Keratinocyte (primary cell): ENCODE data around the gene EGF. TPM values are rescaled to one million over a fixed set of nuclear protein-coding genes. Genes with fewer than 3 reads are reported as not detected.

Source experiments
- DNase-seq: peaks from one replicate; pipeline ENCODE4 v3.0.0-alpha.2; 2011; ENCODE audit warnings: low read depth, missing footprints, low spot score
- FAIRE-seq: peaks from 2 replicates; lab custom pipeline; 2011; peaks lifted over from hg19 to GRCh38; lab: Jason Lieb, UNC
- H2AFZ ChIP-seq: 2 replicates; pipeline ENCODE4 v1.6.0; 2012; ENCODE audit warnings: low read length, control low read depth, inconsistent platforms; ENCODE audit not compliant: control insufficient read depth
- H3K27ac ChIP-seq: 2 replicates; pipeline ENCODE4 v1.5.1; 2011; ENCODE audit warnings: low read length; ENCODE audit not compliant: control insufficient read depth, insufficient read depth
- H3K27me3 ChIP-seq: 3 replicates; pipeline ENCODE4 v1.6.0; 2011; ENCODE audit warnings: low read length; ENCODE audit not compliant: control insufficient read depth, insufficient read depth; ENCODE audit errors: extremely low read depth
- H3K36me3 ChIP-seq, 2 experiments: 2 replicates in 1 of 2; 3 replicates in 1 of 2; pipeline ENCODE4 v1.5.1; 2011; ENCODE audit warnings: low read length in 2 of 2, mild to moderate bottlenecking in 1 of 2; ENCODE audit not compliant: control insufficient read depth in 2 of 2, insufficient read depth in 2 of 2; ENCODE audit errors: extremely low read depth in 1 of 2
- H3K4me1 ChIP-seq: 3 replicates; pipeline ENCODE4 v1.5.1; 2011; ENCODE audit warnings: low read length; ENCODE audit not compliant: control insufficient read depth, insufficient read depth; ENCODE audit errors: extremely low read depth
- H3K4me2 ChIP-seq: 3 replicates; pipeline ENCODE4 v1.6.0; 2011; ENCODE audit warnings: low read depth, low read length; ENCODE audit not compliant: control insufficient read depth, insufficient read depth; ENCODE audit errors: extremely low read depth
- H3K4me3 ChIP-seq, 3 experiments: fragments of 200-600 bp in 1 of 3; sonication (generic) in 1 of 3; 2 replicates in 2 of 3; 3 replicates in 1 of 3; pipeline ENCODE4 v1.5.1; 2011 to 2016; ENCODE audit warnings: low read length in 3 of 3, mild to moderate bottlenecking in 3 of 3, control low read depth in 2 of 3, inconsistent platforms in 1 of 3, low read depth in 1 of 3, mixed read lengths in 1 of 3, mixed run types in 1 of 3, moderate library complexity in 1 of 3; ENCODE audit not compliant: control insufficient read depth in 2 of 3, insufficient read depth in 2 of 3; ENCODE audit errors: extremely low read depth in 1 of 3
- H3K79me2 ChIP-seq: 2 replicates; pipeline ENCODE4 v1.6.0; 2012; ENCODE audit warnings: low read length; ENCODE audit not compliant: control insufficient read depth, insufficient read depth
- H3K9ac ChIP-seq: 3 replicates; pipeline ENCODE4 v1.6.0; 2011; ENCODE audit warnings: low read length; ENCODE audit not compliant: control insufficient read depth, insufficient read depth; ENCODE audit errors: extremely low read depth
- H3K9me1 ChIP-seq: 3 replicates; pipeline ENCODE4 v1.6.0; 2011; ENCODE audit warnings: low read length; ENCODE audit not compliant: control insufficient read depth, insufficient read depth; ENCODE audit errors: extremely low read depth
- H3K9me3 ChIP-seq: 2 replicates; pipeline ENCODE4 v1.5.1; 2012; ENCODE audit warnings: low read depth, low read length; ENCODE audit not compliant: control insufficient read depth
- H4K20me1 ChIP-seq: 3 replicates; pipeline ENCODE4 v1.6.0; 2011; ENCODE audit warnings: low read length; ENCODE audit not compliant: control insufficient read depth, insufficient read depth; ENCODE audit errors: extremely low read depth
- EZH2 ChIP-seq: IDR thresholded peaks from one replicate; pipeline ENCODE4 v1.6.1; 2012; ENCODE audit warnings: inconsistent platforms, mild to moderate bottlenecking, low read length, moderate library complexity
- dilution Hi-C: fragments of 300-500 bp; cut with MboI; formaldehyde crosslinking; loops from one replicate; pipeline ENCODE4 v1.7.0; 2020; ENCODE audit warnings: low sequenced_read_pairs; ENCODE audit not compliant: extremely low pct_ligation_motif_present
- polyA plus RNA-seq, 5 experiments: library from polyadenylated mRNA; depleted of rRNA in 3 of 5; stranded (reverse) in 3 of 5; stranded (forward) in 1 of 5; unstranded in 1 of 5; fragments of >200 nt; gene quantifications; 1 replicate in 1 of 5; 2 replicates in 3 of 5; 3 replicates in 1 of 5; pipeline versions ENCODE4 v1.2.1 to v1.2.3, GENCODE V29; 2011 to 2012; ENCODE audit warnings: missing spikeins in 2 of 5, low read depth in 1 of 5, low replicate concordance in 1 of 5
- TF ChIP-seq, protein P1 (sequence below), 3 experiments: IDR thresholded peaks in 1 of 3; conservative IDR thresholded peaks in 1 of 3; optimal IDR thresholded peaks in 1 of 3; 2 replicates in 2 of 3; 3 replicates in 1 of 3; pipeline versions ENCODE3 to v1.5.1; 2011; ENCODE audit warnings: low read length in 3 of 3, mild to moderate bottlenecking in 3 of 3, moderate library complexity in 2 of 3, control low read depth in 1 of 3, inconsistent platforms in 1 of 3; ENCODE audit not compliant: insufficient read depth in 2 of 3; ENCODE audit errors: extremely low read depth in 1 of 3

The EGF gene
- polyA plus RNA-seq, 1 donor (not counting 4 experiments of a cell fraction or from before 2014, with no cell fraction given), result 1.3 TPM

DNA sequence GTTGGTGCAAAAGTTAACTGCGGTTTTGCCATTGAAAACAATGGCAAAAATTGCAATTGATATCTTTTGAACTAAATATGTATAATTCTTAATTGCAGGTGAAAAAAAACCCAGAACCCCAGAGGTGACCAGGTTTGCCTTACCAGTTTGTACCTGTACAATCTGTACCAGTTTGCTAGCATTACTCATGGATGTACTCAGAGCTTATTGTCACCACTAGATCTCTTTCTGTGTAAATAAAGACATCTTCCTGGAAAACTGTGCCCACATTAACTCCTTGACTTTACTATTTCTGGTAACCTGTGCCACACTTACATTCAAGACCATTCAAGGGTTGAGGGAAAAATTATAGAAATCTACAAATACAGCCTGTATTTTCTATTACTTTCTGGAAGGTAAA lies 146.0 kb downstream of the EGF start:
- TF ChIP-seq, protein P1, sequence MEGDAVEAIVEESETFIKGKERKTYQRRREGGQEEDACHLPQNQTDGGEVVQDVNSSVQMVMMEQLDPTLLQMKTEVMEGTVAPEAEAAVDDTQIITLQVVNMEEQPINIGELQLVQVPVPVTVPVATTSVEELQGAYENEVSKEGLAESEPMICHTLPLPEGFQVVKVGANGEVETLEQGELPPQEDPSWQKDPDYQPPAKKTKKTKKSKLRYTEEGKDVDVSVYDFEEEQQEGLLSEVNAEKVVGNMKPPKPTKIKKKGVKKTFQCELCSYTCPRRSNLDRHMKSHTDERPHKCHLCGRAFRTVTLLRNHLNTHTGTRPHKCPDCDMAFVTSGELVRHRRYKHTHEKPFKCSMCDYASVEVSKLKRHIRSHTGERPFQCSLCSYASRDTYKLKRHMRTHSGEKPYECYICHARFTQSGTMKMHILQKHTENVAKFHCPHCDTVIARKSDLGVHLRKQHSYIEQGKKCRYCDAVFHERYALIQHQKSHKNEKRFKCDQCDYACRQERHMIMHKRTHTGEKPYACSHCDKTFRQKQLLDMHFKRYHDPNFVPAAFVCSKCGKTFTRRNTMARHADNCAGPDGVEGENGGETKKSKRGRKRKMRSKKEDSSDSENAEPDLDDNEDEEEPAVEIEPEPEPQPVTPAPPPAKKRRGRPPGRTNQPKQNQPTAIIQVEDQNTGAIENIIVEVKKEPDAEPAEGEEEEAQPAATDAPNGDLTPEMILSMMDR (optimal IDR thresholded peaks at IDR 0.05 in 1 of 3, IDR thresholded peaks at IDR 0.05 in 1 of 3, conservative IDR thresholded peaks at IDR 0.05 in 1 of 3; ENCODE audit: extremely low read depth in 1 of 3, insufficient read depth in 2 of 3, low read length in 3 of 3), result no peak
- TF ChIP-seq EZH2, result no peak
- Histone ChIP-seq H3K36me3 (peaks cover 2 to 7% of the 10 kb centered on the region in 2 experiments), H3K27me3 (no peaks in the 10 kb centered on the region)

DNA sequence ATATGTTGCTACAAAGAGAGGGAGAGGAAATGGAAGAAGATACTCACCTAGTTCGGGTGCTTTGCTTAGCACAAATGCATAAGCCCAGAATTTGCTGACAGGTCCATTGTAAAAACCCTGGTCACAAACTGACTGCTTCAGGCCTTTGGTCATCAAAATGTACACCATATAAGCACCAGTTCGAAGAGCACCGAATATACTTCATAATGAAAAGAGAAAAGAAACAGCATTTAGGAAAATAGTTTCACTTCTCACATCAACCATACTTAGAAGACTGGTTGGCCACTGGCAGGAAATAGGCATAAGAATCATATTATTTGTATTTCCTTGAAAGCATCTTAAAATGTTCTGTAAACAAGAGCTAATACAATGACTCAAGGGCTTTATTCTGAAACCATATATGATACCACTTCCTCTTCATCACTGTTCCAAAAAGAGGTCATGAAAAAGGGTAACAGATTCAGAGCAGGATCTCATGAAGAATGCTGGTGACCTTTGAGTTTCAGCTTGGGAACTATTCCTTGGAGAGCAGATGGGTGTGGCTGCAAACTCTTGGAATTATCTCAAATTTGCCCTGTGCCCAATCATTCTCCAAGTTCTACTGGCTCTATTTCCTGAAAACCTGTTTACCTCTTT lies 147.0 kb downstream of the EGF start:
- no peak overlapping the region for H3K4me3 ChIP-seq
- no peaks in the 10 kb centered on the region for H3K9me3 ChIP-seq
- no peaks in the 10 kb centered on the region for H4K20me1 ChIP-seq
- peaks cover 2 to 7% of the 10 kb centered on the region in 2 experiments for H3K36me3 ChIP-seq
- FAIRE-seq (peak; percentile 5), DNase-seq (no peak)
- TF ChIP-seq EZH2, result no peak
- TF ChIP-seq, protein P1 (optimal IDR thresholded peaks at IDR 0.05 in 1 of 3, IDR thresholded peaks at IDR 0.05 in 1 of 3, conservative IDR thresholded peaks at IDR 0.05 in 1 of 3; ENCODE audit: extremely low read depth in 1 of 3, insufficient read depth in 2 of 3, low read length in 3 of 3), result no peak
- H2AFZ ChIP-seq, result no peak overlapping the region
- no peak overlapping the region for H3K9ac ChIP-seq
- dilution Hi-C loops, result no loop called here
- no peak overlapping the region for H3K27ac ChIP-seq
- no peak overlapping the region for H3K4me2 ChIP-seq
- H3K79me2 ChIP-seq, result no peaks in the 10 kb centered on the region
- H3K9me1 ChIP-seq, result no peaks in the 10 kb centered on the region
- no peaks in the 10 kb centered on the region for H3K27me3 ChIP-seq
- H3K4me1 ChIP-seq, result peaks cover 7% of the 10 kb centered on the region

More for the DNA sequence above, 146.0 kb downstream of the EGF start:
- dilution Hi-C loops, result no loop called here
- H2AFZ ChIP-seq, result no peak overlapping the region
- DNase-seq (no peak), FAIRE-seq (peak; percentile 13)
- no peak overlapping the region for H3K27ac ChIP-seq
- no peak overlapping the region for H3K4me2 ChIP-seq
- no peaks in the 10 kb centered on the region for H3K79me2 ChIP-seq
- H3K9ac ChIP-seq, result no peak overlapping the region
- H3K4me1 ChIP-seq, result peaks cover 7% of the 10 kb centered on the region
- no peak overlapping the region for H3K4me3 ChIP-seq
- no peaks in the 10 kb centered on the region for H4K20me1 ChIP-seq
- H3K9me3 ChIP-seq, result no peaks in the 10 kb centered on the region
- no peaks in the 10 kb centered on the region for H3K9me1 ChIP-seq
